ENCODE results near the gene C6orf47. TPM values are rescaled to one million over a fixed set of nuclear protein-coding genes. Genes with fewer than 3 reads are reported as not detected.

C6orf47 gene
- polyA plus RNA-seq, 1 experiment, result 13.0 TPM

GRCh38 chr6:31609519-31610406 is 50.8 kb downstream of the C6orf47 start:
- Histone ChIP-seq H3K4me3 (ENCODE audit: low read depth, low read length) (no peak overlapping the region), H3K27me3 (ENCODE audit: control insufficient read depth, insufficient read depth, low read length) (no peaks in the 10 kb centered on the region), H3K36me3 (ENCODE audit: control insufficient read depth, insufficient read depth, low read length) (no peaks in the 10 kb centered on the region)
- DNase-seq (ENCODE audit: low read depth), result no peak
- no peak for TF ChIP-seq CTCF (IDR thresholded peaks at IDR 0.05; ENCODE audit: insufficient read depth, low read depth, low read length)
- ChIA-PET CTCF (interaction anchor here (0.7 to 3.0 kb wide), 6 partner anchors 12 to 61 kb away, joined by 3 to 34 read pairs (median 4); no protein-coding TSS in a partner anchor), POLR2A (no interaction called here)

Small RNAs within 50 kb of the gene (small RNA-seq; reads per million reads assigned to genes)
- gene MIR4646 (ENCODE audit: insufficient read length, low read depth, low replicate concordance), result not detected
- gene MIR6832 (ENCODE audit: insufficient read length, low read depth, low replicate concordance), result not detected
- gene RF00019 (ENCODE audit: insufficient read length, low read depth, low replicate concordance), result not detected
- 9.5 reads per million, percentile 76 among the genes with 10 or more reads in this experiment for gene SNORA38 (ENCODE audit: insufficient read length, low read depth, low replicate concordance)
- gene UQCRHP1 (ENCODE audit: insufficient read length, low read depth, low replicate concordance), result not detected

Other genes starting within 250 kb of the C6orf47 start
- gene MICB, start 162.6 kb downstream of the C6orf47 start, polyA plus RNA-seq (2011; rRNA removed), result 21.9 and 23.4 TPM in 2 replicates
- gene MCCD1, start 131.8 kb downstream of the C6orf47 start, polyA plus RNA-seq (2011; rRNA removed), result not detected in 2 replicates
- gene DDX39B, start 118.8 kb downstream of the C6orf47 start, polyA plus RNA-seq (2011; rRNA removed), result 412 and 584 TPM in 2 replicates
- gene ATP6V1G2, start 114.2 kb downstream of the C6orf47 start, polyA plus RNA-seq (2011; rRNA removed), result 2.7 and 3.6 TPM in 2 replicates
- gene NFKBIL1, start 113.2 kb downstream of the C6orf47 start, polyA plus RNA-seq (2011; rRNA removed), result 10.8 and 13.6 TPM in 2 replicates
- not detected in 2 replicates for gene LTA, start 88.5 kb downstream of the C6orf47 start, polyA plus RNA-seq (2011; rRNA removed)
- gene TNF, start 85.2 kb downstream of the C6orf47 start, polyA plus RNA-seq (2011; rRNA removed), result not detected in 2 replicates
- not detected in 2 replicates for gene LTB, start 78.4 kb downstream of the C6orf47 start, polyA plus RNA-seq (2011; rRNA removed)
- gene LST1, start 74.5 kb downstream of the C6orf47 start, polyA plus RNA-seq (2011; rRNA removed), result 0.18 and 0.42 TPM in 2 replicates
- gene NCR3, start 67.8 kb downstream of the C6orf47 start, polyA plus RNA-seq (2011; rRNA removed), result not detected in 2 replicates
- gene AIF1, start 45.5 kb downstream of the C6orf47 start, polyA plus RNA-seq (2011; rRNA removed), result not detected in 2 replicates
- 23.8 and 47.3 TPM in 2 replicates for gene PRRC2A, start 40.1 kb downstream of the C6orf47 start, polyA plus RNA-seq (2011; rRNA removed)
- gene BAG6, start 8.1 kb downstream of the C6orf47 start, polyA plus RNA-seq (2011; rRNA removed), result 42.6 and 113 TPM in 2 replicates
- 4.2 and 4.8 TPM in 2 replicates for gene APOM, start 4.9 kb downstream of the C6orf47 start, polyA plus RNA-seq (2011; rRNA removed)
- gene GPANK1, start 4.2 kb upstream of the C6orf47 start, polyA plus RNA-seq (2011; rRNA removed), result 12.6 and 15.0 TPM in 2 replicates
- gene CSNK2B, start 5.3 kb upstream of the C6orf47 start, polyA plus RNA-seq (2011; rRNA removed), result 83.2 and 94.9 TPM in 2 replicates
- 6.8 and 10.8 TPM in 2 replicates for gene LY6G5B, start 9.2 kb upstream of the C6orf47 start, polyA plus RNA-seq (2011; rRNA removed)
- gene LY6G5C, start 20.3 kb upstream of the C6orf47 start, polyA plus RNA-seq (2011; rRNA removed), result 3.1 and 3.6 TPM in 2 replicates
- 44.2 and 53.3 TPM in 2 replicates for gene ABHD16A, start 42.5 kb upstream of the C6orf47 start, polyA plus RNA-seq (2011; rRNA removed)
- not detected in 2 replicates for gene LY6G6F, start 46.1 kb upstream of the C6orf47 start, polyA plus RNA-seq (2011; rRNA removed)
- not detected in 2 replicates for gene LY6G6D, start 54.6 kb upstream of the C6orf47 start, polyA plus RNA-seq (2011; rRNA removed)
- not detected in 2 replicates for gene LY6G6C, start 61.0 kb upstream of the C6orf47 start, polyA plus RNA-seq (2011; rRNA removed)
- not detected in 2 replicates for gene MPIG6B, start 62.6 kb upstream of the C6orf47 start, polyA plus RNA-seq (2011; rRNA removed)
- gene DDAH2, start 68.5 kb upstream of the C6orf47 start, polyA plus RNA-seq (2011; rRNA removed), result 43.2 and 69.5 TPM in 2 replicates
- gene CLIC1, start 75.8 kb upstream of the C6orf47 start, polyA plus RNA-seq (2011; rRNA removed), result 820 and 866 TPM in 2 replicates
- gene MSH5, start 79.2 kb upstream of the C6orf47 start, polyA plus RNA-seq (2011; rRNA removed), result 9.2 and 10.7 TPM in 2 replicates
- 1.2 and 1.9 TPM in 2 replicates for gene SAPCD1, start 101.9 kb upstream of the C6orf47 start, polyA plus RNA-seq (2011; rRNA removed)
- gene VWA7, start 116.5 kb upstream of the C6orf47 start, polyA plus RNA-seq (2011; rRNA removed), result 0.16 and 0.29 TPM in 2 replicates
- 10.9 and 33.9 TPM in 2 replicates for gene VARS1, start 135.0 kb upstream of the C6orf47 start, polyA plus RNA-seq (2011; rRNA removed)
- gene LSM2, start 146.2 kb upstream of the C6orf47 start, polyA plus RNA-seq (2011; rRNA removed), result 40.3 and 43.5 TPM in 2 replicates
- gene HSPA1L, start 154.5 kb upstream of the C6orf47 start, polyA plus RNA-seq (2011; rRNA removed), result 0.90 and 0.99 TPM in 2 replicates
- gene HSPA1A, start 154.8 kb upstream of the C6orf47 start, polyA plus RNA-seq (2011; rRNA removed), result 57.7 and 98.6 TPM in 2 replicates
- gene HSPA1B, start 167.0 kb upstream of the C6orf47 start, polyA plus RNA-seq (2011; rRNA removed), result 20.9 and 42.8 TPM in 2 replicates
- gene NEU1, start 202.0 kb upstream of the C6orf47 start, polyA plus RNA-seq (2011; rRNA removed), result 32.1 and 48.1 TPM in 2 replicates
- gene SLC44A4, start 218.2 kb upstream of the C6orf47 start, polyA plus RNA-seq (2011; rRNA removed), result 0.07 and 0.12 TPM in 2 replicates
- gene EHMT2, start 236.9 kb upstream of the C6orf47 start, polyA plus RNA-seq (2011; rRNA removed), result 19.3 and 32.8 TPM in 2 replicates
- 2.0 and 2.6 TPM in 2 replicates for gene ZBTB12, start 241.3 kb upstream of the C6orf47 start, polyA plus RNA-seq (2011; rRNA removed)

Data from BJ (cell line).